IMR-90 (cell line): ENCODE data around the gene GDPD5. TPM values are rescaled to one million over a fixed set of nuclear protein-coding genes. Genes with fewer than 3 reads are reported as not detected.

Experiments
- ATAC-seq: fragments of 200-7000 bp; cut with Tn5 transposase; 2 replicates; pipeline ENCODE4 v1.9.1; 2020; ENCODE audit warnings: low read depth, mild to moderate bottlenecking, moderate library complexity
- BruUV-seq: library from RNA; stranded (reverse); fragments of 400-500 nt; replicated peaks from 2 replicates; lab custom pipeline; 2021; lab: Mats Ljungman, UMichigan
- CTCF ChIA-PET: fragments of 300-600 bp; formaldehyde crosslinking; extraction: SDS; loops from one replicate; lab custom pipeline; 2021; ENCODE audit warnings: antibody characterized with exemption; lab: Yijun Ruan, JAX
- POLR2A ChIA-PET: fragments of 300-600 bp; sonication (Branson Sonifier 250); formaldehyde crosslinking; loops from one replicate; lab custom pipeline; 2022; ENCODE audit warnings: antibody characterized with exemption; ENCODE audit not compliant: unreplicated experiment; lab: Charles Lee
- DNase-seq: peaks from one replicate; pipeline ENCODE4 v3.0.0; 2013
- H2AFZ ChIP-seq: replicated peaks from 2 replicates; pipeline ENCODE3; 2013; ENCODE audit warnings: low read length, mild to moderate bottlenecking; ENCODE audit not compliant: poor library complexity
- H2AK5ac ChIP-seq: 2 replicates; pipeline ENCODE4 v1.6.1; 2013; ENCODE audit warnings: low read depth, low read length, inconsistent platforms
- H2AK9ac ChIP-seq: replicated peaks from 2 replicates; pipeline ENCODE3; 2013; ENCODE audit warnings: mild to moderate bottlenecking, low read depth, low read length, moderate library complexity; ENCODE audit not compliant: poor library complexity
- H2BK120ac ChIP-seq: 2 replicates; pipeline ENCODE4 v1.6.1; 2013; ENCODE audit warnings: low read depth, low read length, inconsistent platforms
- H2BK15ac ChIP-seq: 3 replicates; pipeline ENCODE4 v1.6.1; 2013; ENCODE audit warnings: low read depth, low read length, inconsistent platforms
- H2BK20ac ChIP-seq: 2 replicates; pipeline ENCODE4 v1.6.1; 2013; ENCODE audit warnings: low read depth, mild to moderate bottlenecking, inconsistent platforms, low read length, moderate library complexity
- H2BK5ac ChIP-seq: 2 replicates; pipeline ENCODE4 v1.6.1; 2013; ENCODE audit warnings: mild to moderate bottlenecking, low read depth, low read length, inconsistent platforms; ENCODE audit not compliant: poor library complexity, severe bottlenecking
- H3K14ac ChIP-seq: replicated peaks from 2 replicates; pipeline ENCODE4 v1.6.1; 2013; ENCODE audit warnings: low read depth, low read length, inconsistent platforms
- H3K18ac ChIP-seq: 2 replicates; pipeline ENCODE4 v1.6.1; 2013; ENCODE audit warnings: low read depth, low read length, control low read depth
- H3K23ac ChIP-seq: 2 replicates; pipeline ENCODE4 v1.6.1; 2013; ENCODE audit warnings: low read depth, low read length, inconsistent platforms
- H3K27ac ChIP-seq: 2 replicates; pipeline ENCODE4 v1.5.1; 2013; ENCODE audit warnings: mild to moderate bottlenecking, control low read depth, low read length; ENCODE audit not compliant: insufficient read depth
- H3K27me3 ChIP-seq: 2 replicates; pipeline ENCODE4 v1.6.1; 2013; ENCODE audit warnings: low read length; ENCODE audit not compliant: control insufficient read depth, insufficient read depth
- H3K36me3 ChIP-seq: 2 replicates; pipeline ENCODE4 v1.6.1; 2013; ENCODE audit warnings: low read length, mixed read lengths; ENCODE audit not compliant: control insufficient read depth, insufficient read depth
- H3K4ac ChIP-seq: 2 replicates; pipeline ENCODE4 v1.6.1; 2013; ENCODE audit warnings: low read depth, low read length, inconsistent platforms
- H3K4me1 ChIP-seq: 2 replicates; pipeline ENCODE4 v1.6.1; 2013; ENCODE audit warnings: low read length, mixed read lengths; ENCODE audit not compliant: control insufficient read depth, insufficient read depth
- H3K4me2 ChIP-seq: 2 replicates; pipeline ENCODE4 v1.6.1; 2013; ENCODE audit warnings: low read depth, mild to moderate bottlenecking, control low read depth, low read length, moderate library complexity
- H3K4me3 ChIP-seq: 2 replicates; pipeline ENCODE4 v1.5.1; 2013; ENCODE audit warnings: low read depth, mild to moderate bottlenecking, control low read depth, low read length, moderate library complexity; ENCODE audit not compliant: insufficient read depth
- H3K56ac ChIP-seq: 2 replicates; pipeline ENCODE4 v1.6.1; 2013; ENCODE audit warnings: low read length, inconsistent platforms; ENCODE audit not compliant: insufficient read depth; ENCODE audit errors: extremely low read depth
- H3K79me1 ChIP-seq, 2 experiments: 2 replicates each; pipeline ENCODE4 v1.6.1; 2013; ENCODE audit warnings: low read length in 2 of 2, inconsistent platforms in 1 of 2, low read depth in 1 of 2
- H3K9ac ChIP-seq: 2 replicates; pipeline ENCODE4 v1.6.1; 2013; ENCODE audit warnings: low read depth, low read length, control low read depth
- H3K9me1 ChIP-seq: 2 replicates; pipeline ENCODE4 v1.6.1; 2013; ENCODE audit warnings: low read length, inconsistent platforms; ENCODE audit not compliant: insufficient read depth
- H3K9me3 ChIP-seq: 2 replicates; pipeline ENCODE4 v1.6.1; 2013; ENCODE audit warnings: low read length; ENCODE audit not compliant: control insufficient read depth, insufficient read depth
- H4K20me1 ChIP-seq: 2 replicates; pipeline ENCODE4 v1.6.1; 2013; ENCODE audit warnings: low read length, inconsistent platforms; ENCODE audit not compliant: insufficient read depth
- H4K5ac ChIP-seq: 2 replicates; pipeline ENCODE4 v1.6.1; 2013; ENCODE audit warnings: mild to moderate bottlenecking, low read depth, low read length, control low read depth
- H4K8ac ChIP-seq, 2 experiments: 2 replicates each; pipeline ENCODE4 v1.6.1; 2013; ENCODE audit warnings: low read depth in 2 of 2, low read length in 2 of 2, control low read depth in 1 of 2, inconsistent platforms in 1 of 2
- H4K91ac ChIP-seq: 2 replicates; pipeline ENCODE4 v1.6.1; 2013; ENCODE audit warnings: low read depth, low read length, inconsistent platforms; ENCODE audit not compliant: insufficient read depth
- BHLHE40 ChIP-seq: fragments of 150-350 bp; IDR thresholded peaks from 2 replicates; pipeline ENCODE4 v1.6.1; 2016; ENCODE audit warnings: mild to moderate bottlenecking, low read depth, low read length
- CHD1 ChIP-seq: IDR thresholded peaks from 2 replicates; pipeline ENCODE4 v1.6.1; 2012; ENCODE audit warnings: low read depth, low read length, improper control_type of control experiment
- ELK1 ChIP-seq: fragments of 150-350 bp; IDR thresholded peaks from 2 replicates; pipeline ENCODE4 v1.6.1; 2016; ENCODE audit warnings: low read depth, mild to moderate bottlenecking, low read length, moderate library complexity, borderline replicate concordance
- FOS ChIP-seq: fragments of 150-350 bp; IDR thresholded peaks from 2 replicates; pipeline ENCODE4 v1.6.1; 2016; ENCODE audit warnings: low read depth, low read length
- MAZ ChIP-seq: IDR thresholded peaks from 2 replicates; pipeline ENCODE4 v1.6.1; 2012; ENCODE audit warnings: low read depth, mild to moderate bottlenecking, low read length, improper control_type of control experiment, moderate library complexity, borderline replicate concordance
- MXI1 ChIP-seq: IDR thresholded peaks from 2 replicates; pipeline ENCODE4 v1.6.1; 2012; ENCODE audit warnings: low read depth, mild to moderate bottlenecking, low read length, moderate library complexity, borderline replicate concordance
- NFE2L2 ChIP-seq: fragments of 150-350 bp; IDR thresholded peaks from 2 replicates; pipeline ENCODE4 v1.6.1; 2016; ENCODE audit warnings: low read depth, mild to moderate bottlenecking, low read length
- POLR2A ChIP-seq: IDR thresholded peaks from 2 replicates; pipeline ENCODE4 v1.6.1; 2012; ENCODE audit warnings: mild to moderate bottlenecking, low read depth, low read length
- RCOR1 ChIP-seq: IDR thresholded peaks from 2 replicates; pipeline ENCODE4 v1.6.1; 2012; ENCODE audit warnings: mild to moderate bottlenecking, low read length, improper control_type of control experiment; ENCODE audit not compliant: insufficient replicate concordance
- WGBS, 2 experiments: methylation state at CpG; one replicate each; pipeline versions ENCODE4 v1.1.5 to v1.1.7; 2013; ENCODE audit warnings: missing lambda C conversion rate in 2 of 2; ENCODE audit not compliant: insufficient read length in 1 of 2; ENCODE audit errors: extremely low coverage in 2 of 2; 5-methylcytosine and 5-hydroxymethylcytosine counted together
- dilution Hi-C: fragments of 300-500 bp; cut with HindIII; formaldehyde crosslinking; loops from one replicate; pipeline ENCODE4 v1.14.3; 2018; ENCODE audit warnings: low sequenced_read_pairs; ENCODE audit not compliant: unreplicated experiment
- in situ Hi-C: fragments of 300-500 bp; cut with MboI; formaldehyde crosslinking; loops from 3 replicates; pipeline ENCODE4 v1.14.3; 2019; ENCODE audit warnings: low sequenced_read_pairs, inconsistent platforms, mixed read lengths
- intact Hi-C: fragments of 100-400 bp; cut with micrococcal nuclease; formaldehyde crosslinking; loops from 2 replicates; pipeline ENCODE4 v1.10.0; 2022
- polyA plus RNA-seq, 3 experiments: library from polyadenylated mRNA; depleted of rRNA; stranded (reverse); fragments of >200 nt; gene quantifications; 2 replicates each; pipeline ENCODE4 v1.2.3, GENCODE V29; 2012; ENCODE audit warnings: low replicate concordance in 1 of 3
- total RNA-seq: library from RNA; depleted of rRNA; stranded (reverse); fragments of >200 nt; gene quantifications from 2 replicates; pipeline ENCODE4 v1.2.3, GENCODE V29; 2012
- TF ChIP-seq, protein P1 (sequence below): fragments of 150-350 bp; IDR thresholded peaks from 2 replicates; pipeline ENCODE4 v1.6.1; 2017; ENCODE audit warnings: mild to moderate bottlenecking, antibody characterized with exemption, low read length, low read depth
- TF ChIP-seq, protein P2 (sequence below): conservative IDR thresholded peaks from 2 replicates; pipeline ENCODE4 v1.5.1; 2012; ENCODE audit warnings: mild to moderate bottlenecking, low read depth, low read length, improper control_type of control experiment

GDPD5 gene
- total and polyA plus RNA-seq, 2 of the 4 experiments (the other 2 are of a cell fraction), result 2.0 to 7.9 TPM

DNA sequence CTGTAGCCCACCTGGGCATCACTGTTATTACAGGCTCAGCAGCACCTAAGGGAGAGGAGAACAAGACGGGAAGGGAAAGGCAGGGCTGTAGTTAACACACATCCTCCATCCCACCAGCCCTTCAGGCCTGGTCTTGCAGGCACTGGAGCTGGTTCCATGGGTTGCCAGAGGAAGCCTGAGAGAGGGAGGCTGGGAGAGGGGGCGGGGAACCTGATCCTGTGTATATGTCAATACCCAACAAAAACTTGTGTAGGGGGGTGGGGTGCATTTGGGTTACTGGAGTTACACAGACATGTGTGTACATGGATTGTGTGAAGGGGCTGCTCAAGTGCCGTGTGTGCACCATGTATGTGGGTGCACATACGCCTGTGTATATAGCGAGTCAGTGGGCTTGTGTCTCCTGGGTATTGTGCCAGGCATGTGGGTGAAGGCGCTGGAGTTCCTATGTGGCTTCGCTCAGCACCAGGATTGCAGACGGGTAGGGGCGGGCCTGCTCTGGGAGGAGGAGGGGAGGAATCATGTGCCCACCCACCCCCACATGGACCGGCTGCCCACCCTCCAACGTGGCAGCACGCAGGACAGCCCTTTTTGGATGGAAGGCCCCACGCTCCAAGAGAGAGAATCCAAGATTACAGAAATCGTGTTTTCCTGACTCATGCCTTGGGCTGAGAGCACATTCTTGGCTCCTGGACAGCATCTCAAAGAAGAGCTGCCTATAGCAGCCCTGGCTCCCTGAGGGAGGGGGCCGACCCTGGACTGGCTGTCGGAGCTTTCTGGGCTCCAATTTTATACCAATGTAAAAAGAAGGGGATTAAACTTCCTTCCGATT lies 32.1 kb upstream of the GDPD5 start:
- peak overlapping the region; percentile 94 for H3K18ac ChIP-seq
- H4K20me1 ChIP-seq, result peaks cover 7% of the 10 kb centered on the region
- peak overlapping the region; percentile 97 for H4K5ac ChIP-seq
- H3K4me3 ChIP-seq, result no peak overlapping the region
- ATAC-seq, result peak; percentile 21
- H3K4ac ChIP-seq, result peak overlapping the region; percentile 100
- H3K79me1 ChIP-seq, result peaks cover 13 to 58% of the 10 kb centered on the region in 2 experiments
- BruUV-seq, result no TSS peak
- H3K23ac ChIP-seq, result peak overlapping the region; percentile 98
- ChIA-PET CTCF (interaction anchor here (1.2 kb wide), 1 partner anchor 12 kb away, joined by 5 read pairs; no protein-coding TSS in a partner anchor), POLR2A (interaction anchor here (1.1 to 1.2 kb wide), 2 partner anchors 9 to 17 kb away, joined by 7 to 8 read pairs; no protein-coding TSS in a partner anchor)
- intact Hi-C loops, result no loop called here
- H3K4me2 ChIP-seq, result peak overlapping the region; percentile 78
- H3K4me1 ChIP-seq, result peaks cover 51% of the 10 kb centered on the region
- dilution Hi-C loops, result no loop called here
- H3K27me3 ChIP-seq, result no peaks in the 10 kb centered on the region
- peak; percentile 59; the same call in 1 of the 2 replicates for TF ChIP-seq MXI1
- peak; percentile 91 for TF ChIP-seq MAZ
- no peak for TF ChIP-seq CHD1
- TF ChIP-seq FOS, result peak; percentile 47; the same call in 1 of the 2 replicates
- peak; percentile 70; the same call in 1 of the 2 replicates for TF ChIP-seq NFE2L2
- no peak for TF ChIP-seq RCOR1
- TF ChIP-seq BHLHE40, result peak; percentile 58; the same call in 1 of the 2 replicates
- TF ChIP-seq, protein P1, sequence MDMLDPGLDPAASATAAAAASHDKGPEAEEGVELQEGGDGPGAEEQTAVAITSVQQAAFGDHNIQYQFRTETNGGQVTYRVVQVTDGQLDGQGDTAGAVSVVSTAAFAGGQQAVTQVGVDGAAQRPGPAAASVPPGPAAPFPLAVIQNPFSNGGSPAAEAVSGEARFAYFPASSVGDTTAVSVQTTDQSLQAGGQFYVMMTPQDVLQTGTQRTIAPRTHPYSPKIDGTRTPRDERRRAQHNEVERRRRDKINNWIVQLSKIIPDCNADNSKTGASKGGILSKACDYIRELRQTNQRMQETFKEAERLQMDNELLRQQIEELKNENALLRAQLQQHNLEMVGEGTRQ, result peak; percentile 58; the same call in 1 of the 2 replicates
- TF ChIP-seq ELK1, result no peak
- TF ChIP-seq, protein P2, sequence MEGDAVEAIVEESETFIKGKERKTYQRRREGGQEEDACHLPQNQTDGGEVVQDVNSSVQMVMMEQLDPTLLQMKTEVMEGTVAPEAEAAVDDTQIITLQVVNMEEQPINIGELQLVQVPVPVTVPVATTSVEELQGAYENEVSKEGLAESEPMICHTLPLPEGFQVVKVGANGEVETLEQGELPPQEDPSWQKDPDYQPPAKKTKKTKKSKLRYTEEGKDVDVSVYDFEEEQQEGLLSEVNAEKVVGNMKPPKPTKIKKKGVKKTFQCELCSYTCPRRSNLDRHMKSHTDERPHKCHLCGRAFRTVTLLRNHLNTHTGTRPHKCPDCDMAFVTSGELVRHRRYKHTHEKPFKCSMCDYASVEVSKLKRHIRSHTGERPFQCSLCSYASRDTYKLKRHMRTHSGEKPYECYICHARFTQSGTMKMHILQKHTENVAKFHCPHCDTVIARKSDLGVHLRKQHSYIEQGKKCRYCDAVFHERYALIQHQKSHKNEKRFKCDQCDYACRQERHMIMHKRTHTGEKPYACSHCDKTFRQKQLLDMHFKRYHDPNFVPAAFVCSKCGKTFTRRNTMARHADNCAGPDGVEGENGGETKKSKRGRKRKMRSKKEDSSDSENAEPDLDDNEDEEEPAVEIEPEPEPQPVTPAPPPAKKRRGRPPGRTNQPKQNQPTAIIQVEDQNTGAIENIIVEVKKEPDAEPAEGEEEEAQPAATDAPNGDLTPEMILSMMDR, result no peak
- TF ChIP-seq POLR2A, result peak; percentile 36; the same call in 1 of the 2 replicates
- peak overlapping the region; percentile 99 for H4K91ac ChIP-seq
- peak overlapping the region; percentile 98 for H3K56ac ChIP-seq
- H2BK120ac ChIP-seq, result peak overlapping the region; percentile 99
- in situ Hi-C loops, result no loop called here
- WGBS, 2 experiments, result 0% methylated on average over 1 of the region's 17 CpGs; no CpG with 5 or more reads in 1 of the 2 experiments
- no peaks in the 10 kb centered on the region for H3K9me3 ChIP-seq
- H3K14ac ChIP-seq, result peak overlapping the region; percentile 97
- peak overlapping the region; percentile 99 for H2AK9ac ChIP-seq
- H2BK20ac ChIP-seq, result peak overlapping the region; percentile 96
- peaks cover 41% of the 10 kb centered on the region for H3K9me1 ChIP-seq
- peak overlapping the region; percentile 100; the same call in 2 of the 3 replicates for H2BK15ac ChIP-seq
- H4K8ac ChIP-seq, result peak overlapping the region; percentile 87 to 99
- H2BK5ac ChIP-seq, result peak overlapping the region; percentile 97
- H2AFZ ChIP-seq, result peak overlapping the region; percentile 64
- H3K9ac ChIP-seq, result peak overlapping the region; percentile 88
- H3K27ac ChIP-seq, result peak overlapping the region; percentile 96
- DNase-seq, result peak; percentile 95
- peak overlapping the region; percentile 100 for H2AK5ac ChIP-seq
- H3K36me3 ChIP-seq, result no peaks in the 10 kb centered on the region
